GM18507 (cell line): Measurements from ENCODE around the gene PAPPA2.
"Not testable (repeated sequence)": the region's sequence is repeated elsewhere in the genome, so short reads cannot be mapped to it uniquely, and the experiment has no call there.

ENCODE experiments used
- DNase-seq: peaks from one replicate; pipeline ENCODE4 v3.0.0; 2011; ENCODE audit warnings: low read depth; ENCODE audit not compliant: insufficient read length; ENCODE audit errors: extremely low spot score
- FAIRE-seq: peaks from 2 replicates; lab custom pipeline; 2011; peaks lifted over from hg19 to GRCh38; lab: Jason Lieb, UNC

PAPPA2 gene

DNA sequence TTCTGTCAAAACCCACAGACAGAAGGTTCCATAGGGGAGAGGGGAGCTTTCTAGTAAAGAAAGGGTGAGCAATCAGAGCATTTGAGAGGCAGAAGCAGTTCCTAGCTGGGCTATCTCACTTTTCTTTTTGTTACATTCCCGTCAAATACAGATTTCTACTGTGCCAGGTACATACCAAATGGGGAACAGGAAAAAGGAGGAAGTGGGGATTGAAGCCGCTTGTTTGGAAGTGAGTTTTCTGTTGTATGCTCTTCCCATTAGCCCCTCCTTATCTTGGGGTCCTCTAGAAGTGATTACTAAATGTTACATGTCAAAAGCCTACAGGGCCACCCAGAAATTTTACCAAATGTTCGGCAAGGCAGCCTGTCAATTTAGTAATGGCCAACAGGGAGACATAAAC, 116.1 kb downstream of the PAPPA2 start:
- FAIRE-seq: no peak
- DNase-seq: no peak

DNA sequence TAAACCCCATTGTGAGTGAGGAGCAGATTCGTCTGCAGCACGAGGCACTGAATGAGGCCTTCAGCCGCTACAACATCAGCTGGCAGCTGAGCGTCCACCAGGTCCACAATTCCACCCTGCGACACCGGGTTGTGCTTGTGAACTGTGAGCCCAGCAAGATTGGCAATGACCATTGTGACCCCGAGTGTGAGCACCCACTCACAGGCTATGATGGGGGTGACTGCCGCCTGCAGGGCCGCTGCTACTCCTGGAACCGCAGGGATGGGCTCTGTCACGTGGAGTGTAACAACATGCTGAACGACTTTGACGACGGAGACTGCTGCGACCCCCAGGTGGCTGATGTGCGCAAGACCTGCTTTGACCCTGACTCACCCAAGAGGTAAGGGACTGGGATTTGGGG, 132.2 kb downstream of the PAPPA2 start:
- DNase-seq (no peak), FAIRE-seq (no peak)

DNA sequence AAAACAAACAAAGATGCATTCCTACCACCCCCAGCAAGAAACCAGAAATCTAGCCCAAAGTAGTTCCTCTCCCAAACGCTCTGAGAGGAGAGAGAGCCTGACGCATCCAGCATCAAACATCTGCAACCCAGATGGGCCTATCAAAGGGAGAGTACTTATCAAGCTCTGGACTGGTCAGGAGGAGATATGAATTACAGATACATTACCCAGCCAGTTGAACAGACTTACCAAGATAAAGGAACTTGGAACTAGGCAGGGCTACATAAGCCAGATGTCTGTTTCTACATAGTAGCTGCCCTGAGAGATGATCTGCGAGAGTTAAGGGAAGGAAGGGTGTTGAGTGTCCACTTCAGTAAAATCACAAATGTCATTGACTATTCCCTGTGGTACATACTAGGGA, 138.4 kb downstream of the PAPPA2 start:
- no peak for FAIRE-seq
- no peak for DNase-seq

DNA sequence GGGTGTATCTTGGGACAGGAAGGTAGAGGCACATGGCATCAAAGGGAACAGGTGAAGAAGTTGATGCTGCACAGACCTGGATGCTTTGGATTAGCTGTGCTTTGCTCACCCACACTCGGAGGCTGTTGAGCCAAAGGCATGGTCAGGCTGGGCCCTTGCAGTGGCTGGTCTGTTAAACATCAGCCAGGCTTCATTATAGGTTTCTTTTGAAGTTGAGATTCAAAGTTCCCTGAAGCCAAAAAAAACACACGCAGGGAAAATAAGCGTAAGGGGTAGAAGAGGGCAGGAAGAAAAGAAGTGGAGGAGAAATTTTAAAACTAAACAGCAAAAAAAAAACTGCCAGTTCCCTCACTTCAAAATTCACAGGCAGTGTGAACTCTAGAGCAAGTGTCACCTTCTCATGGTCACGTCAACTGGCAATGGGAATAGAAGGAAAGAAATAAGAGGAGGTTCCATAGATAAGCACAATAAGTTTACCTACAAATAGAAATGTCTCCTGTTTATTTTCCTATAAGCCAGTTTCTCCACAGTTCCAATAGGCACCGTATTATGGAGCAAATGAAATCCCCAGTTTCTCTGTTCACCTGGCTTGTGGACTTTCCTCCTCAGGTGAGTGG, 139.5 kb downstream of the PAPPA2 start:
- DNase-seq (no peak), FAIRE-seq (no peak)

DNA sequence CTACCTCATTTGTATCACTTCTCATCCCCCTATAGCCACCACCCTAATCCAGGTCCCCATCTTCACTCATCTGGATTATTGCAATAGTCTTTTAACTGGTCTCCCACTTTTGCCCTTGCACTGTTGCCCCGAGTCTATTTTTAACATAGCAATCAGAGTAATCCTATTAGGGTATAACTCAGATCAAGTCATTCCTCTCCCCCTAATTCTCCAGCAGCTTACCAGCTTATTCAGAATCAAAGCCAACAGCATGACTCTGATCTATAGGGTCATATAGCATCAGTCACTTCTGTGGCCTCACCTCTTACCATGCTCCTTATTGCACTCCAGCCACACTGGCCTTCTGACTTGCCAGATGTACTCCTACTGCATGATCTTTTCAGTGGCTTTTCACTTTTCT, 140.7 kb downstream of the PAPPA2 start:
- no peak for DNase-seq
- FAIRE-seq: no peak

DNA sequence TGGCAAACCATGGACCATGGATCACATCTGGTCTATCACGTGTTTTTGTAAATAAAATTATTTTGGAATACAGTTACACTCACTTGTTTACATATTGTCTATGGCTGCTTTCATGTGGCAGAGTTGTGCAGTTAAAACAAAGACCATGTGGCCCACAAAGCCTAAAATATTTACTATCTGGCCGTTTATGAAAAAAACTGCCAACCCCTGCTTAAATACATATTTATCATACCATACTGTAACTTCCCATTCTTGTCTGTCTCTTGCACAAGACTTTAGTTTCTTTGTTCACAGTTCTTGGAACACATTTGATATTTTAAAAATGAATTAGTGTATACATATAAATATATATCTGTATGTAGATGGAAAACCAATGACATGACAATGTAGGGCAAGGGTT, 141.5 kb downstream of the PAPPA2 start:
- DNase-seq: no peak
- no peak for FAIRE-seq

DNA sequence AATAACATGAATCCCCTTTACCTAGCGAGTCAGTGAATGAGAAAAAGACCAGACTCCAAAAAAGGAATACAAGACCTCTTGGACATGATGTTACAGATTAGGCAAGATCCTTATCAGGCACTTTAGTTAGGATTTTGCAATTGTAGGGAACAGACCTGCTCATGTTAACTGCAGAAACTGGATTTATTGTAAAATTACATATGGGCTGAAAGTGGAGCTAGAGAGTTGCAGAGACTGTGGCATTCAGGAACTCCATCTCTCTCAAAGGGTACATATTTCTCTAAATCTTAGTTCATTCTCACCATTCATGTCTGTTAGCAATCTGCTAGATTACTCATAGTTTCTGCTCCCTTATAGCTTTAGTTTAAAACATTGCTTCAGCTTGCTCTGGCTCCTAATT, 142.2 kb downstream of the PAPPA2 start:
- no peak for DNase-seq
- no peak for FAIRE-seq

DNA sequence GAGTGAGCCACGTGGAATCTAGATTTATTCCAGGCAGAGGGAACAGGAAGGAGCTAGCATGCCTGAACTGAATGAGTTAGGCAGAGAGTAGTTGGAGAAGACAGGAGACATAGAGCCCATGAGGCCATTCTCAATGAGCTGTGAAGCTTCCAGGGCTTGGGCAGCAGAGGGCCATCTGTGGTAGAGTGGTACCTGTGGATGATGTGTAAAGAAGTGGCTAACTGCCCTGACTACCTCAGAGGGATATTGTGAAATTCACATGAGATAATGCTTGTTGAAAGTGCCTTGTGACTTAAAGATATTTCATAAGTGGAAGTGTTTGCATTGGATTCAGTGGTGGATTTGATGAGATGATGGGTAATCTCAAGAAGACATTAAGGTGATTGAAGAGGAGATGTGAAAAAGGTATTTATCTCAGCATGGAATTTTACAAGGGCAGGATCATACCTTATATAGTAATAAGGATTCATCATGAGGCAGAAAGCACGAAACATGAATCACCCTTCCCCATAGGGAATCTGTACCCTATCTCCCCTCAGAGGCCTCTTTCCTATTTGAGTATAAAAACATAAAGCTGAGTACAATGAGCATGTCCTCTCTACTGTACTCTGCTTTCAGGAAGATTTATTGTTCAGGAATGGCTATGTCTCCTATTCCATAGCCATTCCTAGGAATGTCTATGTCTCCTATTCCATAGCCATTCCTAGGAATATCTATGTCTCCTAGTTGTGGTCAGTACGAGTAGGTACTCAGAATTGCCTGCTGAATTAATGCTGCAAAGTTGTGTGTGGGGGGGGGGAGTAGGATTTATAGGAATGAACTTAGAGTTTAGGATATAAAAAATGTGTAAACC, 146.8 kb downstream of the PAPPA2 start:
- DNase-seq: no peak
- no peak for FAIRE-seq

DNA sequence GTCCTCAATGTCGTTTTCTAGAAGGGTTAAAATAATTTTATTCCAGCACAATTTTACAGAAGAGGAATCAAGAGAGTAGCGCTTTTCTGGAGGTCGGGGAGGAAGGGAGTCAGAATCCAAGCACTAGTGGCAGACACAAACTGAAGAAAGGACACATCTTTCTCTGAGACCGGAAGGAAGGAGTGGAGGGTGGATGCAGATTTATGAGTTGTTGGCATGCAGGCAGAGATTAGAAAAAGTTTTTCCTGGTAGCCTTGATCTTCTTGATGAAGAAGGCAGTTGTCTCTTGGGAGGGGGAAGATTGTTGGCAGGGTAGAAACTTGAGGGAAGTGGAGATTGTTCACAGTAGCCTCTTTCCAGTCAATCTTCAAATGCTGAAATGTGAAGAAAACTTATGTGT, 149.8 kb downstream of the PAPPA2 start:
- FAIRE-seq (no peak), DNase-seq (no peak)

DNA sequence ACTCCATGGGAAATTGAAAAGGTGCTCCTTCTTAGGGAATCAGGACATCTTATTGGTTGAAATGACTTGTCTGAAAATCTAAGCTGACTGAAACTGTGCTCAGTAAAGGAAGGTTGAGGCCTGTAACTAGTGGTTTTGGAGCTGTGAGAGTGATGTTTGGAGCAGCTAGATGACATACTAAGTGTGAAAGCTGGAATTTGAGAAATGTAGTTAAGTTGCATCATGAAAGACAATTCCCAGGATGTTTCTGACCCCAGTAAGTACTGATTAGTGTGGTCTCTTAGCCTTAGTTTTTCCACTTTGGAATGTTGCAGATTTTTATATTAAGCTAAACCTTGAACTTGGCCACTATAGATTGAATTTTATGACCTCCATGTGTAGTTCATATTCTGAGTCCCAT, 154.9 kb downstream of the PAPPA2 start:
- FAIRE-seq: no peak
- DNase-seq: no peak

DNA sequence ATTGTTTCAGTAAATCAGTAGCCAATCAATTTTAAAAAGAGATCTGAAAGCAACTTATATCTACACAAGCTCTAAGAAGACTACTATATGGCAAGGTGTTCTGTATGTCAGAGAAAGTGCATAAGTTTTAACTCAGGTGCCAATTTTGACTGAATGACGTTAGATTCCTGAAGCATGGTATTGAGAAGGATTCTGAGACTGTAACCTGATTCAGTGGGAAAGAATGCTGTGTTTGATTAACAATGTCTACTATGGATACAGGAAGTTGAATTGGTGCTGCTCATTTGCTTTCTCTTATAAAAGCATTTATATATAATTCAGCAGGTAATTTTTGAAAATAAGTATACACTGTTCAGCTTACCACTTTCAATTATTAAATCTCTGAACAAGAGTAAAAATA, 156.3 kb downstream of the PAPPA2 start:
- FAIRE-seq (no peak), DNase-seq (no peak)

DNA sequence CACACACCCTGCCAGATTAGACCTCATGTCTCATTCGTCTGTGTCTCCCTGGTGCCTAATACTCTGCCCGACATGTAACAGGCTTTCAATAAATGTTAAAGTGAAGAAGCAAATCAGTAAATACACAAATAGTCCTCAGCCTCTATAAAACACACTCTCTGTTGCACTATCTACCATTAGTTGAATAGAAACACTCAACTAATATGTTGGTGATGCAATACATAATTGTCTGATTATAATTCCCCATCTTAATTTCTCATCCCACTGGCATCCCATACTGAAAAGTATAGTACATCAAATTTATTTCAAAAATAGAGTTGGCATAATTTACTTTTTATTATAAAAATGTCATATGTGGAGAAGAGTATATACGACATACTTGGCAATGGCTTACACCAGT, 162.4 kb downstream of the PAPPA2 start:
- FAIRE-seq (no peak), DNase-seq (no peak)

DNA sequence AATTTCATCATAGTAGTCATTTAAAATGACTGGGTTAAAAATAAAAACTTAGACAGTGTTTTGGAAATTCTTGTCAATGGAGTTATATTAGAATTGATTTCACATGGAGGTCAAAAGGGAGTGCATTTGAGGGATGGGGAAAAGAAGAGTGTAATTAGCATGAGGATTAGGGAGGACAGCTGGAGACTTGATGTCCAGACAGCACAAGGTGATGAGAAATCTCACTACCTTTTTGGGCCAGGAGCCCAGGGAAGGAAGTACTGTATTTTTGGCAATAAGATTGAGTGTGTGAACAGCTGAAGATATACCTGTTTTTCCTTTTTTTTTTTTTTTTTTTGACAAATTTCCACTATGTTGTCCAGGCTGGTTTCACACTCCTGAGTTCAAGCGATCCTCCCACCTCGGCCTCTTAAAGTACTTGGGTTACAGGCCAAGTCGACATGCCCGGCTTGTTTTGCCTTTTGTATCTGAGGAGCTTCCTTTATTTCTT, 163.6 kb downstream of the PAPPA2 start:
- FAIRE-seq: no peak
- DNase-seq: no peak

DNA sequence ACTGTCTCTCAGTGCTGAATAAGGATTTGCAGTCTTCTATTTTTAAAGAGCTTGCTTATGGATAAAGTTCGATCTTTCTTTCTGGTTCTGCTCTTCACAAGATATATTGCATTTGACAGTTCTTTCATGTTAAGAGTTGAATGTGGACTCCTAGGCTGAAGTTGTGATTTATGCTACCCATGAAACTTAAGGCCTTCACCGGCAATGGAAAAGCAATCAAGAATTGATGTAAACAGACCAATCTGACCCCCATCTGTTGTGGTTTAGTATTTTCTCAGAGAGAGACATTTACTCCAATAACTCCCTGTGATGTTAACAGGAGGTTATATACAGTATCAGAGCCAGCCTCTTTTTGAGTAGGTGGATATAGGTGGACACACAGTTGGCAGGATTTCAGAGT, 165.8 kb downstream of the PAPPA2 start:
- DNase-seq (no peak), FAIRE-seq (no peak)

DNA sequence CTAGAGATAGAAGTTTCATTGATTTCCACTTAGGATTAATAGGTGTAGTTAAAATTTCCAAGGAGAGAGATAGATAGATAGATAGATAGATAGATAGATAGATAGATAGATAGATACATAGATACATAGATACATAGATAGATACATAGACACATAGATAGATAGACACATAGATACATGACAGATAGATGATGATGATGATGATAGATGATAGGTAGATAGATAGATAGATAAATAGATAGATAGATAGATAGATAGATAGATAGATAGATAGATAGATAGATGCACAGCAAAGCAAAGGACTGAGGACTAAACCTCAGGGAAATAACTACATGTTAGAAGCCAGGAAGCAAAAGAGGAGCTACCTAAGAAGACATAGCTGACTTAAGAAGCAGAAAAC, 171.8 kb downstream of the PAPPA2 start:
- DNase-seq, FAIRE-seq: not testable (repeated sequence)

DNA sequence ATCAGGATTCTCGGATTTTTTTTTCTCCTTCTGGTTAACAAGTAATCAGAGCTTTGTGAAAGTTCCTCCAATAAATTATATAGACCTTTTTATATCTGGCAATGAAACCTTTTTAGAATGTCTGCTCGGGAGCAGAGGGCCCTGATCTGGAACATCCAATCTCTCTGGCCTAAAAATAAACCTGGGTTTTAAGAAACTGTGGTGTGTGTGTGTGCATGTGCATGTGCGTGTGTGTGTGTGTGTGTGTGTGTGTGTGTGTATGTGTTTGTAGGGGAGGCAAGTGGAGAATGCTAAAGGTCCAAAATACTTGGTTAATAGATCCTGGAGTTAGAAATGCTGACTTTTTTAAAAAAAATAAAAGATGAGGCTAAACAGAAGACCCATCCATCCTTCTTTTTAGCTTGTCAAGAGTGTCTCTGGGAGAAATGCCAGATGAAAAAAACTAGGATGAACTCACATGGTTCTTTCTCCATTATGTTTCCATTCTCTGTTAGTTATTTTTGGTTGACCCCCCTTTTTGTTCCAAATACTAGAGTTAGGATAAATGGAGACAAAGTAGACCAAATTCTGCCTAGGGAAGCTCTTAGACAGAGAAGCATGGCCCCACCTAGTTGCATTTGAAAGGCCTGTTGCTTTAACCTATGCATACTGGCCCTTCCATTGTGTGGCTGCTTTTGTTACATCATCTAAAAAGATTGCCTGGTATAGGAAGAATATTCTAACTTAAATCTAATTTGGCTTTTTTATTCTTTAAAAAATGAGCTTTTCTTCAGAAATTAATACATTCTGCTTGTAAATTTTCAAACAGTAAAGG, 175.9 kb downstream of the PAPPA2 start:
- no peak for FAIRE-seq
- DNase-seq: no peak

DNA sequence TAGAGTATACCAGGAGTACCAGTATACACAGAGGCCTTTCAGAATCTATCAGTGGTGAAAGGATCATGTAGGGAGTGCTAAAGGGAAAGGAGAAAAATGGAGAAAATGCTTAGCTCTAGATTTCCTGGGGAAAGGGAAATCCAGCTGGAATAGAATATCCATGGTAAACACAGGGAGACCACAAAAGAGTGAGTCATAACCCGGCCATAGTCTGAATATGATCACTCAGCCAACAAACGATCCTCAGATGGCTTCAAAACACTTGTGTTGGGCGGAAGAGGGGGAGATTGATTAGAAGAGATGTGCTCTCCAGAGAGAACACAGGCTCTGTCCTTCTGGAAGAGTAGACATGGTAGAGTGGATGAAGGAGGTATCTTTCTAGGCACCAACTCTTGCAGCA, 180.6 kb downstream of the PAPPA2 start:
- FAIRE-seq: no peak
- no peak for DNase-seq

DNA sequence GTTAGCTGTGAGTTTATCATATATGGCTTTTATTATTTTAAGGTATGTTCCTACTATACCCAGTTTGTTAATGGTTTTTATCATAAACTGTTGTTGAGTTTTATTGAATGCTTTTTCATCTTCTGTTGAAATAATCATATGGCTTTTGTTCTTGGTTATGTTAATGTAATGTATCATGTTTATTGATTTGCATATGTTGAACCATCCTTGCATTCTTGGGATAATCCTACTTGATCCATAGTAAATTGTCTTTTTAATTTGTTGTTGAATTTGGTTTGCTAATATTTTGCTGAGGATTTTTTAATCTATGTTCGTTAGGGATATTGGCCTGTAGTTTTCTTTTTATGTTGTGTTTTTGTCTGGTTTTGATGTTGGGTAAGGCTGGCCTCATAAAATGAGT, 185.6 kb downstream of the PAPPA2 start:
- DNase-seq (no peak), FAIRE-seq (no peak)

DNA sequence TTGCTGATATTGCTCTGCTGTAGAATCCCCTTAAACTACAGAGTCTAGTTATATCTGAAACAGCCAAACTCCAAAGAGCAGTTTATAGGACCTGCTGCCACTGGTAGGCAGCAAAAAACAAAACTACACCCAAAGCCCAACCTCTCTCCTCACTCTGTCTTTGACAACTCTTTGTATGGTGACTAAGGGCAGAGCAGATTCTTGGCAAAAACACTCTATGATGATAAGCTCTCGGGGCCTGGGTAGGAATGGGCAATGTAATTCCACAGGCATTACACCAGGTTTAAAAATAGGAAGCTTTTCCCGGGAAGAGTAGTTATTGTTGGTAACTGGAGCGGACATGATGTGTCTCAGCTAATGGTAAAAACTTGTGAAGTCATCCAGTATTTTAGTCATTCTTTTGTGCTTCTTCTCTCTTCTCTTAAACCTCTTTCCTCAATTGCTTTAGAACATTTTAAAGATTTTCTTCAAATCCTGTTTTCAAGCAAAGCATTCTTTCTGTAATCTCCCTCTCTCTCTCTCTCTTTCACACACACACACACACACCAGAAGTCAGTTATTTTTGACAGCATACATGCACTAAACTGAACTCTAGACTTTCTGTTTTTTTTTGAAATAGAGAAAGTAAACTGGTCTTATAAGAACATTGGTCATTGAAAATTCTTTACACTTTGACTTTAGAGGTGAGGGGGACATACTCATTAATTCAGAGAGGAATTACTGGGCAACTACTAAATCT, 193.5 kb downstream of the PAPPA2 start:
- FAIRE-seq (no peak), DNase-seq (no peak)

DNA sequence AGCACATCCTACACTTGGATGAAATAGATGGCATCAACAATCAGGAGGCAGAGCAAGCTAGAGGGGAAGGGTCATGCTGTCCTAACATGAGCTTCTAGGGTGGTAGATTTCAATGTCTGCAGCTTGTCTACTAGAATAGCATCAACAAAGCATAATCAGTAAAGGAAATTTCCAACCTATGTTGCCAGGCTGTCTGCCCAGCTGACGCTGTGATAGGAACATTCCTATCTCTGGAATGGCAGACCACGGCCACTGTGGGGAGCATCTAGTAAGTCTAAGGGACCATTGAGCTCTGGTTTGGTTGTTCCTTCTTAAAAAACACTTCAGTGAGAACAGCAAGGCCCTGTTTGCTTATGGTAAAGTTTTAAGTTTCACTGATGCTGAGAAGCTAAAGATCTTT, 206.8 kb downstream of the PAPPA2 start:
- no peak for FAIRE-seq
- DNase-seq: no peak
